H9 (cell line): ENCODE data around the gene VAV3. TPM values are rescaled to one million over a fixed set of nuclear protein-coding genes. Genes with fewer than 3 reads are reported as not detected.

Experiments used
- DNase-seq: peaks from one replicate; pipeline ENCODE4 v3.0.0-alpha.2; 2017
- H2AFZ ChIP-seq: one replicate; pipeline ENCODE4 v1.6.1; 2013; ENCODE audit warnings: mild to moderate bottlenecking, low read length, control low read depth, moderate library complexity
- H2AK5ac ChIP-seq: 2 replicates; pipeline ENCODE4 v1.6.1; 2013; ENCODE audit warnings: low read length, control low read depth, mixed read lengths; ENCODE audit not compliant: insufficient read length
- H2BK120ac ChIP-seq: one replicate; pipeline ENCODE4 v1.6.1; 2013; ENCODE audit warnings: low read depth, mild to moderate bottlenecking, low read length, control low read depth, inconsistent platforms; ENCODE audit not compliant: poor library complexity, severe bottlenecking
- H2BK12ac ChIP-seq: 2 replicates; pipeline ENCODE4 v1.6.1; 2013; ENCODE audit warnings: low read length, control low read depth, mixed read lengths, low read depth; ENCODE audit not compliant: insufficient read length
- H2BK15ac ChIP-seq: 2 replicates; pipeline ENCODE4 v1.6.1; 2013; ENCODE audit warnings: low read depth, low read length, control low read depth
- H2BK20ac ChIP-seq: one replicate; pipeline ENCODE4 v1.6.1; 2013; ENCODE audit warnings: low read depth, mild to moderate bottlenecking, low read length, control low read depth, inconsistent platforms; ENCODE audit not compliant: poor library complexity, severe bottlenecking
- H2BK5ac ChIP-seq: 2 replicates; pipeline ENCODE4 v1.6.1; 2013; ENCODE audit warnings: low read length, control low read depth, mixed read lengths; ENCODE audit not compliant: insufficient read length
- H3K14ac ChIP-seq: 2 replicates; pipeline ENCODE4 v1.6.1; 2013; ENCODE audit warnings: low read length, control low read depth; ENCODE audit not compliant: insufficient read depth
- H3K18ac ChIP-seq: 2 replicates; pipeline ENCODE4 v1.6.1; 2013; ENCODE audit warnings: low read depth, mild to moderate bottlenecking, mixed read lengths, low read length, control low read depth; ENCODE audit not compliant: insufficient read length
- H3K23ac ChIP-seq: 2 replicates; pipeline ENCODE4 v1.6.1; 2013; ENCODE audit warnings: low read length, control low read depth, mixed read lengths, low read depth; ENCODE audit not compliant: insufficient read length
- H3K23me2 ChIP-seq: 2 replicates; pipeline ENCODE4 v1.6.1; 2013; ENCODE audit warnings: low read depth, mild to moderate bottlenecking, mixed read lengths, low read length, control low read depth; ENCODE audit not compliant: insufficient read length, poor library complexity, severe bottlenecking
- H3K27ac ChIP-seq: 2 replicates; pipeline ENCODE4 v1.5.1; 2013; ENCODE audit warnings: low read length, control low read depth, mixed read lengths, low read depth; ENCODE audit not compliant: insufficient read length
- H3K27me3 ChIP-seq: 2 replicates; pipeline ENCODE4 v1.6.1; 2013; ENCODE audit warnings: low read length, control low read depth, inconsistent platforms; ENCODE audit not compliant: insufficient read depth
- H3K4ac ChIP-seq: 2 replicates; pipeline ENCODE4 v1.6.1; 2013; ENCODE audit warnings: low read depth, mild to moderate bottlenecking, control low read depth, inconsistent platforms, low read length, moderate library complexity
- H3K4me1 ChIP-seq: 2 replicates; pipeline ENCODE4 v1.6.1; 2013; ENCODE audit warnings: low read length, control low read depth, inconsistent platforms; ENCODE audit not compliant: insufficient read depth
- H3K4me2 ChIP-seq: 2 replicates; pipeline ENCODE4 v1.6.1; 2013; ENCODE audit warnings: low read length, control low read depth, mixed read lengths; ENCODE audit not compliant: insufficient read length, insufficient read depth
- H3K56ac ChIP-seq: 2 replicates; pipeline ENCODE4 v1.6.1; 2013; ENCODE audit warnings: low read depth, mild to moderate bottlenecking, mixed read lengths, low read length, control low read depth; ENCODE audit not compliant: insufficient read length
- H3K79me1 ChIP-seq: 2 replicates; pipeline ENCODE4 v1.6.1; 2013; ENCODE audit warnings: low read depth, mild to moderate bottlenecking, moderate library complexity, low read length, control low read depth, inconsistent platforms; ENCODE audit not compliant: insufficient read depth, poor library complexity, severe bottlenecking
- H3K79me2 ChIP-seq: 2 replicates; pipeline ENCODE4 v1.6.1; 2013; ENCODE audit warnings: low read length, control low read depth, inconsistent platforms; ENCODE audit not compliant: insufficient read depth
- H3K9ac ChIP-seq: 2 replicates; pipeline ENCODE4 v1.6.1; 2013; ENCODE audit warnings: low read length, control low read depth, mixed read lengths; ENCODE audit not compliant: insufficient read length; ENCODE audit errors: extremely low read depth
- H3K9me3 ChIP-seq: one replicate; pipeline ENCODE4 v1.6.1; 2013; ENCODE audit warnings: low read depth, low read length, inconsistent platforms; ENCODE audit not compliant: control insufficient read depth
- H3T11ph ChIP-seq: one replicate; pipeline ENCODE4 v1.6.1; 2013; ENCODE audit warnings: mild to moderate bottlenecking, low read length, control low read depth, inconsistent platforms
- H4K20me1 ChIP-seq: one replicate; pipeline ENCODE4 v1.6.1; 2013; ENCODE audit not compliant: control insufficient read depth, insufficient read length, insufficient read depth
- H4K5ac ChIP-seq: 2 replicates; pipeline ENCODE4 v1.6.1; 2013; ENCODE audit warnings: low read depth, mild to moderate bottlenecking, mixed read lengths, low read length, control low read depth; ENCODE audit not compliant: insufficient read length
- H4K8ac ChIP-seq: replicated peaks from 2 replicates; pipeline ENCODE4 v1.6.1; 2013; ENCODE audit warnings: low read length, control low read depth, mixed read lengths, low read depth; ENCODE audit not compliant: insufficient read length
- H4K91ac ChIP-seq: 2 replicates; pipeline ENCODE4 v1.6.1; 2013; ENCODE audit warnings: low read depth, mild to moderate bottlenecking, moderate library complexity, mixed read lengths, low read length, control low read depth; ENCODE audit not compliant: insufficient read length
- H3K27ac Mint-ChIP-seq, 3 experiments: 2 replicates in 2 of 3; 3 replicates in 1 of 3; pipeline ENCODE4 v1.8.0; 2020 to 2021; ENCODE audit warnings: mixed read lengths in 3 of 3, mild to moderate bottlenecking in 1 of 3, moderate library complexity in 1 of 3
- H3K27me3 Mint-ChIP-seq: 2 replicates; pipeline ENCODE4 v1.8.0; 2021; ENCODE audit warnings: low read depth, mild to moderate bottlenecking, moderate library complexity, mixed read lengths
- H3K36me3 Mint-ChIP-seq, 3 experiments: 2 replicates in 2 of 3; 3 replicates in 1 of 3; pipeline ENCODE4 v1.8.0; 2020 to 2021; ENCODE audit warnings: low read depth in 3 of 3, mixed read lengths in 3 of 3; ENCODE audit not compliant: insufficient read depth in 1 of 3
- H3K4me1 Mint-ChIP-seq, 2 experiments: 2 replicates each; pipeline ENCODE4 v1.8.0; 2020; ENCODE audit warnings: mixed read lengths in 2 of 2
- H3K4me3 Mint-ChIP-seq, 2 experiments: 2 replicates in 1 of 2; 3 replicates in 1 of 2; pipeline ENCODE4 v1.8.0; 2020 to 2021; ENCODE audit warnings: mild to moderate bottlenecking in 2 of 2, mixed read lengths in 2 of 2, moderate library complexity in 1 of 2
- H3K9me3 Mint-ChIP-seq, 2 experiments: 2 replicates in 1 of 2; 3 replicates in 1 of 2; pipeline ENCODE4 v1.8.0; 2020; ENCODE audit warnings: mild to moderate bottlenecking in 2 of 2, mixed read lengths in 2 of 2, moderate library complexity in 1 of 2
- WGBS: extraction: QIAGEN DNeasy Blood & Tissue Kit; methylation state at CpG from one replicate; pipeline ENCODE4 v1.1.7; 2013; ENCODE audit warnings: missing lambda C conversion rate, low lambda C conversion rate, mixed read lengths; ENCODE audit not compliant: insufficient read length; ENCODE audit errors: extremely low coverage; 5-methylcytosine and 5-hydroxymethylcytosine counted together
- total RNA-seq: library from RNA; stranded (reverse); gene quantifications from 2 replicates; pipeline ENCODE4 v1.2.1, GENCODE V29; 2021
- TF ChIP-seq, protein P1 (sequence below): fragments of 200-600 bp; sonication (generic); conservative IDR thresholded peaks from 3 replicates; pipeline ENCODE4 v1.8.0; 2021; ENCODE audit warnings: antibody characterized with exemption, mild to moderate bottlenecking

Gene VAV3
- total RNA-seq, 1 experiment from 2014 or later: 5.1 TPM

DNA sequence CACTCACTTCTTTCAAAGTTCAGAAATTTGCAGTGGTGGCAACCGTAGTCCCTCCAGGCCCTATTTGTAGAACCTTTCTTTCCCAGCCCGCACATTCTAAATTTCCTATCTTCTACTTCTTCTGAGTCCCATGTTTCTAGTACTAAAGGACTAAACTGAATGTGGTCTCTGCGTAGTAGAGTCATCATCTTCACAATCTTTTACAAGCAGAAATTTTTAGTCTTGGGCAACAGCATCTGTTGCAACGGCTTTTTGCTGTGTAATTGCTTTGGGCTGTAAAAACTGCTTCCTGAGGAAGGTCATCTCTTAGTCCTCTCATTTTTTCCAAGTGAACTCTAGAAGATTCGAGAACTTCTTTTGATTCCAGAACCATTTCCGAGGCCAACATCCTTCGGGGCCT is 23.9 kb downstream of the VAV3 start:
- Mint-ChIP-seq H3K36me3 (no peaks in the 10 kb centered on the region; a peak in 1 of 7 replicates), H3K27ac (no peak overlapping the region; a peak in 1 of 7 replicates), H3K4me3 (no peak overlapping the region), H3K27me3 (no peaks in the 10 kb centered on the region), H3K9me3 (no peaks in the 10 kb centered on the region), H3K4me1 (peaks cover 18 to 19% of the 10 kb centered on the region in 2 experiments)
- no peak overlapping the region for H2BK15ac ChIP-seq
- no peaks in the 10 kb centered on the region for H4K20me1 ChIP-seq
- DNase-seq: no peak
- H3K9ac ChIP-seq: no peak overlapping the region
- H3K79me1 ChIP-seq: no peaks in the 10 kb centered on the region
- H2BK20ac ChIP-seq: no peak overlapping the region
- no peak overlapping the region for H2AK5ac ChIP-seq
- H2AFZ ChIP-seq: no peak overlapping the region
- no peak overlapping the region for H3K18ac ChIP-seq
- no peak overlapping the region for H4K8ac ChIP-seq
- H3K23ac ChIP-seq: no peak overlapping the region
- H4K91ac ChIP-seq: no peak overlapping the region
- no peak overlapping the region for H4K5ac ChIP-seq
- no peak overlapping the region for H3K27ac ChIP-seq
- WGBS: no CpG with 5 or more reads among the region's 7 CpGs
- TF ChIP-seq, protein P1, sequence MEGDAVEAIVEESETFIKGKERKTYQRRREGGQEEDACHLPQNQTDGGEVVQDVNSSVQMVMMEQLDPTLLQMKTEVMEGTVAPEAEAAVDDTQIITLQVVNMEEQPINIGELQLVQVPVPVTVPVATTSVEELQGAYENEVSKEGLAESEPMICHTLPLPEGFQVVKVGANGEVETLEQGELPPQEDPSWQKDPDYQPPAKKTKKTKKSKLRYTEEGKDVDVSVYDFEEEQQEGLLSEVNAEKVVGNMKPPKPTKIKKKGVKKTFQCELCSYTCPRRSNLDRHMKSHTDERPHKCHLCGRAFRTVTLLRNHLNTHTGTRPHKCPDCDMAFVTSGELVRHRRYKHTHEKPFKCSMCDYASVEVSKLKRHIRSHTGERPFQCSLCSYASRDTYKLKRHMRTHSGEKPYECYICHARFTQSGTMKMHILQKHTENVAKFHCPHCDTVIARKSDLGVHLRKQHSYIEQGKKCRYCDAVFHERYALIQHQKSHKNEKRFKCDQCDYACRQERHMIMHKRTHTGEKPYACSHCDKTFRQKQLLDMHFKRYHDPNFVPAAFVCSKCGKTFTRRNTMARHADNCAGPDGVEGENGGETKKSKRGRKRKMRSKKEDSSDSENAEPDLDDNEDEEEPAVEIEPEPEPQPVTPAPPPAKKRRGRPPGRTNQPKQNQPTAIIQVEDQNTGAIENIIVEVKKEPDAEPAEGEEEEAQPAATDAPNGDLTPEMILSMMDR: no peak
- no peak overlapping the region for H2BK5ac ChIP-seq
- no peak overlapping the region for H2BK120ac ChIP-seq
- H3T11ph ChIP-seq: no peak overlapping the region
- 0 out of 2 replicates have a peak, but pooled peaks cover 2% of the 10 kb centered on the region for H3K79me2 ChIP-seq
- H2BK12ac ChIP-seq: no peak overlapping the region
- no peak overlapping the region for H3K4me2 ChIP-seq
- H3K23me2 ChIP-seq: no peaks in the 10 kb centered on the region
- no peak overlapping the region for H3K56ac ChIP-seq
- no peaks in the 10 kb centered on the region for H3K27me3 ChIP-seq
- no peak overlapping the region for H3K14ac ChIP-seq
- peaks cover 7% of the 10 kb centered on the region; the same call in 1 of the 2 replicates for H3K4me1 ChIP-seq
- H3K9me3 ChIP-seq: no peaks in the 10 kb centered on the region
- no peak overlapping the region for H3K4ac ChIP-seq
